SU-DHL-6 (cell line): Measurements from ENCODE around the gene MAML2.

Source experiments
- H2AFZ ChIP-seq: fragments of 200-600 bp; sonication (generic); 2 replicates; pipeline ENCODE4 v1.6.1; 2014; ENCODE audit warnings: low read depth, mild to moderate bottlenecking, moderate library complexity, mixed read lengths, antibody characterized with exemption, low read length; ENCODE audit not compliant: severe bottlenecking
- H3F3A ChIP-seq: fragments of 200-600 bp; shearing (Covaris generic); 2 replicates; pipeline ENCODE4 v1.6.0; 2016; ENCODE audit warnings: antibody characterized with exemption, mild to moderate bottlenecking; ENCODE audit not compliant: insufficient read depth
- H3K27ac ChIP-seq: fragments of 200-600 bp; sonication (generic); 2 replicates; pipeline ENCODE4 v1.5.1; 2016; ENCODE audit warnings: low read depth, mild to moderate bottlenecking, low read length, moderate library complexity, mixed read lengths
- H3K27me3 ChIP-seq: fragments of 200-600 bp; sonication (generic), shearing (Covaris generic); 2 replicates; pipeline ENCODE4 v1.6.0; 2014; ENCODE audit warnings: mild to moderate bottlenecking, low read length
- H3K36me3 ChIP-seq: fragments of 200-600 bp; sonication (generic); 2 replicates; pipeline ENCODE4 v1.6.1; 2014; ENCODE audit warnings: mild to moderate bottlenecking, low read length, mixed read lengths
- H3K4me2 ChIP-seq: fragments of 300-600, 200-600 bp; shearing (Covaris generic), sonication (generic); 2 replicates; pipeline ENCODE4 v1.6.0; 2014; ENCODE audit warnings: low read length, low read depth, mild to moderate bottlenecking; ENCODE audit not compliant: poor library complexity, severe bottlenecking
- H3K4me3 ChIP-seq: fragments of 200-600 bp; sonication (generic); 2 replicates; pipeline ENCODE4 v1.5.1; 2014; ENCODE audit warnings: antibody characterized with exemption, low read length, mild to moderate bottlenecking, mixed read lengths; ENCODE audit not compliant: insufficient read depth, poor library complexity, severe bottlenecking
- H3K79me2 ChIP-seq: fragments of 200-600 bp; sonication (generic); 2 replicates; pipeline ENCODE4 v1.6.1; 2014; ENCODE audit warnings: mild to moderate bottlenecking, low read length, moderate library complexity; ENCODE audit not compliant: insufficient read depth
- H3K9ac ChIP-seq: fragments of 200-600 bp; sonication (generic); 2 replicates; pipeline ENCODE4 v1.7.0; 2014; ENCODE audit warnings: mild to moderate bottlenecking, low read length
- H3K9me2 ChIP-seq: fragments of 200-600 bp; sonication (generic); replicated peaks from 2 replicates; pipeline ENCODE4 v1.6.1; 2014; ENCODE audit warnings: low read length; ENCODE audit not compliant: insufficient read depth
- H3K9me3 ChIP-seq: fragments of 200-600 bp; sonication (generic); 2 replicates; pipeline ENCODE4 v1.6.1; 2014; ENCODE audit warnings: low read length, mixed read lengths; ENCODE audit not compliant: insufficient read depth
- H4K20me1 ChIP-seq: fragments of 200-600 bp; sonication (generic); 2 replicates; pipeline ENCODE4 v1.6.1; 2014; ENCODE audit warnings: low read depth, mild to moderate bottlenecking, antibody characterized with exemption, low read length, moderate library complexity, mixed read lengths
- CTCF ChIP-seq: fragments of 200-600 bp; sonication (generic); IDR thresholded peaks from one replicate; pipeline ENCODE4 v1.5.1; 2017; ENCODE audit warnings: antibody characterized with exemption, mild to moderate bottlenecking, low read length, moderate library complexity; ENCODE audit not compliant: insufficient read depth, poor library complexity, severe bottlenecking
- EZH2phosphoT487 ChIP-seq: fragments of 200-600 bp; sonication (generic), shearing (Covaris generic); conservative IDR thresholded peaks from 2 replicates; pipeline ENCODE4 v1.6.1; 2018; ENCODE audit warnings: mild to moderate bottlenecking, antibody characterized with exemption, low read length, moderate library complexity, mixed read lengths

MAML2 gene

GRCh38 chr11:96318850-96319249 is 24.1 kb downstream of the MAML2 start:
- Histone ChIP-seq H3K9ac (no peak overlapping the region), H3K9me3 (no peaks in the 10 kb centered on the region), H3K4me2 (no peak overlapping the region), H3K36me3 (no peaks in the 10 kb centered on the region), H2AFZ (no peak overlapping the region), H4K20me1 (no peaks in the 10 kb centered on the region), H3K27me3 (no peaks in the 10 kb centered on the region), H3K9me2 (no peaks in the 10 kb centered on the region), H3K79me2 (no peaks in the 10 kb centered on the region), H3K4me3 (no peak overlapping the region), H3K27ac (no peak overlapping the region), H3F3A (no peaks in the 10 kb centered on the region)
- TF ChIP-seq CTCF (no peak), EZH2phosphoT487 (no peak)

DNA sequence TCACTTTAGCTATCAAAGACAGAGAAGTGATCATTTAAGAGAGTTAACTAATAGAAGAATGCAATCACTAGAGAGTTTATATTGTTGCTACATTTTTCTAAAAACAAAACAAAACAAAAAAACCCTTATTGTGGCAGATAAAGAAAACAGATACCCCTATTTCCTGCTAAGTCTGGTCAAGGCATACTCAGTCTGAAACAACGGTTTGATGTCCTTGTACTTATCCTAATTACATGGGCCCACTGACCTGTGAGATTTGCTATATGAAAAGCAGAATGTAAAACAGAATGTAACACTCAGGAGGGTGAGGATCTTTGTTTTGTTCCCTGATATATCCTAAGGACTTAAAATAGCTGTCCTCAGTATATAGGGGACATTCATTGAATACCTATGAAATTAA is 24.6 kb downstream of the MAML2 start:
- Histone ChIP-seq H3K27ac (no peak overlapping the region), H2AFZ (no peak overlapping the region), H3K36me3 (no peaks in the 10 kb centered on the region), H3K9me2 (no peaks in the 10 kb centered on the region), H3K4me3 (no peak overlapping the region), H3K27me3 (no peaks in the 10 kb centered on the region), H3K9ac (no peak overlapping the region), H3F3A (no peaks in the 10 kb centered on the region), H3K9me3 (no peaks in the 10 kb centered on the region), H3K4me2 (no peak overlapping the region), H3K79me2 (no peaks in the 10 kb centered on the region), H4K20me1 (no peaks in the 10 kb centered on the region)
- TF ChIP-seq CTCF (no peak), EZH2phosphoT487 (no peak)

DNA sequence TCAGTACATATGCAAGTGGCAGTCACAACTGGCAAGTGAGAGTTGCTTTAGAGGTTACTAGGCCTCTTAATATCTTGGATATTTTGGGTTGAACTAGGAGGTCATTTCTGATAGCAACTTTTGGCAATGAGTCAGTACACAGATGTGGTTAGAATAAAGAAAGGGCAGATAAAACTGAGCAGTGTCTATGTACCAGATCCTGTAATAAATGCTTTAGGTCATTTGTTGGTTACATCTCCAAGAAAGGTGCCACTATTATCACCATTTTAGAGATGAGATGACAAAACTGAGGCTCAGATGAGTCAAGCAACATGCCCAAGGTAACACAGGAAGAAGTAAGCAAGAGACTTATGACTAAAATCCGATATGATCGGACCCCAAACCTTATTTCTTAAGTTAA is 25.0 kb downstream of the MAML2 start:
- Histone ChIP-seq H3F3A (no peaks in the 10 kb centered on the region), H3K36me3 (no peaks in the 10 kb centered on the region), H3K27me3 (no peaks in the 10 kb centered on the region), H2AFZ (no peak overlapping the region), H3K9ac (no peak overlapping the region), H4K20me1 (no peaks in the 10 kb centered on the region), H3K4me2 (no peak overlapping the region), H3K9me3 (no peaks in the 10 kb centered on the region), H3K27ac (no peak overlapping the region), H3K9me2 (no peaks in the 10 kb centered on the region), H3K4me3 (no peak overlapping the region), H3K79me2 (no peaks in the 10 kb centered on the region)
- TF ChIP-seq EZH2phosphoT487: no peak
- TF ChIP-seq CTCF: no peak

DNA sequence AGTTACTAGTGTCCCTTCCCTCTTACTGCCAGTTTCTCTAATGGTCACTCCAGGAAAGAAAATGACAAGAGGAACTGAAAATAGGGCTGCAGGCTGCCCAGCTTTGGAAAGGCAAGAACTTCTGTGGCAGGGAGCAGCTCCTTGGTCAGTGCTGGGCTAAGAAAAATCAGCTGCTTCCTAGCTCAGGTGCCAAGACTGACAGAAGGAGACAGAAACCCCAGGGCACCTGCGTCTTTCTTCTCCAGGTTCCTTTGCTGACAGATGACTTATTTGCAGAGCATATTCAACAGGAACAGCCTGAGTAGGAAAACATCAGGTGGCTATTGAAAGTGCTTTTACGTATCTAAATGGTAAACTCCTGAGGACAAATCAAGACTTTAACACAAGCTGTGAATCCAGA is 25.4 kb downstream of the MAML2 start:
- no peaks in the 10 kb centered on the region for H4K20me1 ChIP-seq
- H3K9ac ChIP-seq: no peak overlapping the region
- H2AFZ ChIP-seq: no peak overlapping the region
- TF ChIP-seq CTCF (no peak), EZH2phosphoT487 (no peak)
- H3K9me2 ChIP-seq: no peaks in the 10 kb centered on the region
- H3K4me2 ChIP-seq: no peak overlapping the region
- H3K79me2 ChIP-seq: no peaks in the 10 kb centered on the region
- no peak overlapping the region for H3K4me3 ChIP-seq
- no peak overlapping the region for H3K27ac ChIP-seq
- H3K9me3 ChIP-seq: no peaks in the 10 kb centered on the region
- H3K27me3 ChIP-seq: no peaks in the 10 kb centered on the region
- no peaks in the 10 kb centered on the region for H3F3A ChIP-seq
- no peaks in the 10 kb centered on the region for H3K36me3 ChIP-seq
